CD4-positive, alpha-beta memory T cell (primary cell): ENCODE data around the gene PANX1. TPM values are rescaled to one million over a fixed set of nuclear protein-coding genes. Genes with fewer than 3 reads are reported as not detected.

Experiments
- CTCF ChIA-PET: fragments of 350-600 bp; sonication (Branson Sonifier 250); formaldehyde crosslinking; loops from one replicate; lab custom pipeline; 2021; ENCODE audit warnings: inconsistent platforms; ENCODE audit not compliant: partially characterized antibody; lab: Charles Lee
- POLR2A ChIA-PET: fragments of 350-600 bp; sonication (Branson Sonifier 250); formaldehyde crosslinking; loops from one replicate; lab custom pipeline; 2021; ENCODE audit not compliant: partially characterized antibody; lab: Charles Lee
- DNase-seq, 5 donors: peaks; one replicate each; pipeline versions ENCODE4 v3.0.0 to v3.0.0-alpha.2; 2020 to 2022; ENCODE audit warnings: mixed read lengths in 1 of 5
- H3K27ac ChIP-seq: one replicate; pipeline ENCODE4 v1.7.0; 2013; ENCODE audit warnings: low read depth, low read length
- H3K27me3 ChIP-seq: 2 replicates; pipeline ENCODE4 v1.7.0; 2013; ENCODE audit warnings: mild to moderate bottlenecking, low read length, moderate library complexity; ENCODE audit not compliant: insufficient read depth
- H3K36me3 ChIP-seq: 2 replicates; pipeline ENCODE4 v1.7.0; 2013; ENCODE audit warnings: mild to moderate bottlenecking, low read length, moderate library complexity; ENCODE audit not compliant: insufficient read depth
- H3K4me1 ChIP-seq: 2 replicates; pipeline ENCODE4 v1.7.0; 2013; ENCODE audit warnings: mild to moderate bottlenecking, low read length, moderate library complexity; ENCODE audit not compliant: insufficient read depth
- H3K4me3 ChIP-seq, 2 donors: one replicate each; pipeline ENCODE4 v1.7.0; 2013; ENCODE audit warnings: low read length in 2 of 2, mild to moderate bottlenecking in 1 of 2
- H3K9me3 ChIP-seq, 2 donors: one replicate each; pipeline ENCODE4 v1.7.0; 2013; ENCODE audit warnings: low read length in 2 of 2, control low read depth in 1 of 2; ENCODE audit not compliant: control insufficient read depth in 1 of 2
- H3K27ac Mint-ChIP-seq, 7 donors: one replicate each; pipeline ENCODE4 v1.8.0; 2020 to 2021; ENCODE audit warnings: mixed read lengths in 7 of 7, mild to moderate bottlenecking in 6 of 7, inconsistent platforms in 3 of 7, moderate library complexity in 3 of 7
- H3K27me3 Mint-ChIP-seq, 2 donors: one replicate each; pipeline ENCODE4 v1.8.0; 2020 to 2021; ENCODE audit warnings: mixed read lengths in 2 of 2
- H3K36me3 Mint-ChIP-seq, 2 donors: one replicate each; pipeline ENCODE4 v1.8.0; 2020 to 2021; ENCODE audit warnings: mixed read lengths in 2 of 2, inconsistent platforms in 1 of 2, mild to moderate bottlenecking in 1 of 2
- H3K4me1 Mint-ChIP-seq, 4 donors: one replicate each; pipeline ENCODE4 v1.8.0; 2020 to 2021; ENCODE audit warnings: mixed read lengths in 4 of 4, mild to moderate bottlenecking in 1 of 4
- H3K4me3 Mint-ChIP-seq, 8 donors: one replicate each; pipeline ENCODE4 v1.8.0; 2020 to 2021; ENCODE audit warnings: mixed read lengths in 8 of 8, mild to moderate bottlenecking in 7 of 8, moderate library complexity in 6 of 8, inconsistent platforms in 3 of 8
- H3K9me3 Mint-ChIP-seq, 8 donors: one replicate each; pipeline ENCODE4 v1.8.0; 2020 to 2021; ENCODE audit warnings: mixed read lengths in 8 of 8, mild to moderate bottlenecking in 5 of 8, inconsistent platforms in 3 of 8, moderate library complexity in 1 of 8
- intact Hi-C: fragments of 100-400 bp; cut with micrococcal nuclease; formaldehyde crosslinking; loops from one replicate; pipeline ENCODE4 v1.15.1; 2023
- polyA plus RNA-seq, 2 donors: library from polyadenylated mRNA; unstranded; fragments of 300-500 nt; fragmentation: Illumina TruSeq; gene quantifications; one replicate each; pipeline ENCODE4 v1.2.3, GENCODE V29; 2021
- total RNA-seq, 2 experiments: library from RNA; stranded (reverse); gene quantifications; one replicate each; pipeline ENCODE4 v1.2.3, GENCODE V29; 2021

Gene PANX1
- total and polyA plus RNA-seq, 4 experiments from 2014 or later = 7.6 to 9.5 (median 8.7) TPM

DNA sequence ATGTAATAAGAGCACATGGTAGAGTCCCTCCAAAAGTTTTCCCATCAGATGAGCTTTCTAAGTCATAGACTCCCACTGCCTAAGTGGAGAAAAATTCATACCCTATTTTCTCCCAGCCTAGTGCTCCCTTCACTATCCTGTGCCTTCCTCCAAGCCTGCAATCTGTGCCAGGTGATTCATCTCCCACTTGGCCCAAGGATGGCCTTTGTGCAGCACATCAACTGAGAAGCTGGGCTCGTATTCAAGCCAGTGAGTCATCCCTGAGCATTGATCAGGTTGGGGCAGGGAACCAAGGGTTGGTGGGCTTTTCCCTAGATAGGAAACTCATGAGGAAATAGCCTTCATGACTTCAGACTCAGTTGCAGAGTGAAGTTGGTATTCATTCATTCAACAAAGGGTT lies 64.6 kb downstream of the PANX1 start:
- Histone ChIP-seq H3K4me1 (no peaks in the 10 kb centered on the region), H3K27me3 (no peaks in the 10 kb centered on the region), H3K9me3 (no peaks in the 10 kb centered on the region), H3K27ac (no peak overlapping the region), H3K36me3 (no peaks in the 10 kb centered on the region), H3K4me3 (no peak overlapping the region)
- POLR2A ChIA-PET = no interaction called here
- H3K4me1 Mint-ChIP-seq = no peaks in the 10 kb centered on the region
- intact Hi-C loops = no loop called here
- CTCF ChIA-PET = no interaction called here
- H3K9me3 Mint-ChIP-seq = peaks cover 0 to 9% (median 4%) of the 10 kb centered on the region in 8 donors
- H3K27ac Mint-ChIP-seq = no peak overlapping the region
- no peaks in the 10 kb centered on the region for H3K27me3 Mint-ChIP-seq
- H3K4me3 Mint-ChIP-seq = no peak overlapping the region
- no peaks in the 10 kb centered on the region for H3K36me3 Mint-ChIP-seq
- no peak for DNase-seq

DNA sequence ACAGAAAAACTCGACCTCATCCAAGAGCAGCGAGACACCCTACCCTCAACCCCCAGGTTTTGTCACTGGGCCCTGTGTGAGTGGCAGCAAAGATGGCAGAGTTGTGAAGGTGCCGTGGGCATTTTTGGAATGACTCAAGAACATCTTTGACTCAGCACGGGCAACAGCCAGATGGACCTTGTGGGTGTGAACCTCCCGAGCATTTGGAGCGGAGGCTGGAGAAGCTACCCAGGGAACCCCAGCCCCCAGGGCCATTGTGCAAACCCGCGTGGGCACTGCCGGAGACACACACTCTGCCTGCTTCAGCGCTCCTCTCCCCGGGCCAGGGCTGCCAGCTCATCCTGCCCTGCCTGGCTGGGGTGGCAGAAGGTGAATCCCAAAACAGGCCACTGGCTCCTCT lies 66.1 kb downstream of the PANX1 start:
- Mint-ChIP-seq H3K4me1 (no peaks in the 10 kb centered on the region), H3K4me3 (no peak overlapping the region), H3K36me3 (no peaks in the 10 kb centered on the region), H3K27me3 (no peaks in the 10 kb centered on the region), H3K9me3 (peaks cover 0 to 9% (median 0%) of the 10 kb centered on the region in 8 donors), H3K27ac (peak overlapping the region in 1 of 7 donors; percentile 7)
- DNase-seq = no peak
- CTCF ChIA-PET = no interaction called here
- POLR2A ChIA-PET = no interaction called here
- Histone ChIP-seq H3K9me3 (no peaks in the 10 kb centered on the region), H3K27me3 (no peaks in the 10 kb centered on the region), H3K36me3 (no peaks in the 10 kb centered on the region), H3K4me1 (no peaks in the 10 kb centered on the region), H3K27ac (no peak overlapping the region), H3K4me3 (no peak overlapping the region)
- intact Hi-C loops = no loop called here

DNA sequence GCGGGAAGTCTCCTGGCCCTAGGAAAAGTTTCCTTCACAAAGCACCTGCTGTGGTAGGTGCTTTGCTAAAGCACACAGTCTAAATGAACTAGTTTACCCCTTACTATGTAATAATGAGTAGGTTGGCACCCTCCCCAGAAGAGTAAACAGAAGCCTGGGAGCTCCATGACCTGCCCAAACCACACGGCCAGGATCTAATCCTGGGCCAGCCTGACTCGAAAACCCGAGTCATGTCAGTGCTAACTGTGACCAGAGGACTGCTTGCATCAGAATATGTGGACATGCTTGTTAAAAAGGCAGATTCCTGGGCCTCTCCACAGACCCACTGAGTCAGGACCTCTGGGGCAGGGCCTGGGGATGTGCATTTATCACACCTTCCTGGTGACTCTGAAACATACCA lies 67.7 kb downstream of the PANX1 start:
- Mint-ChIP-seq H3K9me3 (peaks cover 0 to 2% (median 0%) of the 10 kb centered on the region in 8 donors), H3K36me3 (no peaks in the 10 kb centered on the region), H3K27me3 (peaks cover 2 to 3% of the 10 kb centered on the region in 2 donors), H3K4me3 (no peak overlapping the region), H3K27ac (no peak overlapping the region), H3K4me1 (no peaks in the 10 kb centered on the region)
- Histone ChIP-seq H3K27me3 (no peaks in the 10 kb centered on the region), H3K4me1 (no peaks in the 10 kb centered on the region), H3K36me3 (no peaks in the 10 kb centered on the region), H3K9me3 (no peaks in the 10 kb centered on the region), H3K4me3 (no peak overlapping the region), H3K27ac (no peak overlapping the region)
- DNase-seq = no peak
- ChIA-PET POLR2A (no interaction called here), CTCF (no interaction called here)
- intact Hi-C loops = no loop called here

DNA sequence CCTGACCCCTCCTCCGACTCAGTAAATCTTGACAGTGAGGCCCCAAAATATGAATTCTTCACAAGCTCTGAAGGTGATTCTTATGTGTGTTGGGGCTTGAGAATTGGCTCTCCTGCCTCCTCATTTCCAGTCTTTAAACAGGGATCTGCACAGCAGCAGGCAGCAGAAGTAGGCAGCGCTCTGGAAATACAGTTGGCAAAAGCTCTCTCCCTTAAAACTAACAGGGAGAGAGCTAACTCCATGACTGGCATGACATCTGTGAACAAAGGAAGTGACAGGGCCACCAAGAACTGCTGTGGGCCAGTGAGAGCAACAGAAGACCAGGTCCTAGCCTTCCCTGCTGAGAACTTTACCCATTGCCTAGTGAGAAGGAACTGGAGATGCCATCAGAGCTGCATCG lies 70.1 kb downstream of the PANX1 start:
- H3K4me3 ChIP-seq = no peak overlapping the region
- no peak overlapping the region for H3K4me3 Mint-ChIP-seq
- H3K9me3 ChIP-seq = no peaks in the 10 kb centered on the region
- H3K27ac Mint-ChIP-seq = no peak overlapping the region
- H3K27ac ChIP-seq = no peak overlapping the region
- POLR2A ChIA-PET = no interaction called here
- DNase-seq = no peak
- H3K4me1 ChIP-seq = no peaks in the 10 kb centered on the region
- H3K36me3 Mint-ChIP-seq = no peaks in the 10 kb centered on the region
- intact Hi-C loops = no loop called here
- CTCF ChIA-PET = no interaction called here
- peaks cover 5% of the 10 kb centered on the region in 2 donors for H3K27me3 Mint-ChIP-seq
- H3K4me1 Mint-ChIP-seq = no peaks in the 10 kb centered on the region
- peaks cover 0 to 6% (median 0%) of the 10 kb centered on the region in 8 donors for H3K9me3 Mint-ChIP-seq
- no peaks in the 10 kb centered on the region for H3K27me3 ChIP-seq
- no peaks in the 10 kb centered on the region for H3K36me3 ChIP-seq

DNA sequence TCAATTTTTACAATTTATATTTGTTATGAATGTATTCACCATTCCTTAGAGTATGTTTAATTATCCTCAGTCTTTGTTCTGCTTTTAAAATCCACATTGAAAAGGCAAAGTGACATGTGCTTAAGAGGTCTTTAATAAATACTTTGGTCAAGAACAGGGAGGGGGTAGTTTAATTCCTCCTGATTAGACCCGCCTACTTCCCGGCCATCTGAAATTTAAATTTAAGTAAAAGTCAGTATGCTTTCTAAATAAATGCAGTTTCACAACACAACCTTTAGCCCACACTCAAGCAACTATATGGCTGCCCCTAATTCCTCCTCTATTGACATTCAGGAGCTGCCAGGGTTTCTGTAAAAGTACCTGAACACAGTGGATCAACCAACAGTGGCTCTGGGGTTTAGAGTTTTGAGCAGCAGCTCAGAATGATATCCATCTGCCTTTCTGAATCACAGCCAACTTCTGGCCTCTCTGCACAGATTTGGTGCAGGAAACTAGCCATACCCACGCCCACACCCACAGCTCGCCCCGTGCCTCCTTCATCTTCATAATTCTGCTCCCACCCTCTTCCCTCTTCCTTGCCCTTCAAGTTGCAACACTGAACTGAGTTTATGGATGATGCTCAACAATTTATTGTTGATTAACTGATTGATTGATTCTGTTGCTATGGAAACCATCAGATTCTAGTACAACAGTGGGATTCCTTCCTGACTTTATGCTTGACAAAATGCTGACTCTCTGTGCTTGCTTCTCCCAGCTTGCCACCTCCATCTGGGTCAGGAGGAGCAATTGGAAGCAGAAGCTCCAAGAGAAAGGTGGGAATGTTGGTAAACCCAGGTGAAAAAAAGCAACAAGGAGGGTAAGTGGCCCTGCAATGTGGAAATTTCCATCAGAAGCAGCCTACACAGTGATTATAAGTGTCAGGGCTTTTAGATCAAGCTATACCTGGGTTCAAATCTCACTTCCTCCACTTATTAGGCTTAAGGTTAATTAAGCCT lies 70.8 kb downstream of the PANX1 start:
- no peaks in the 10 kb centered on the region for H3K27me3 ChIP-seq

DNA sequence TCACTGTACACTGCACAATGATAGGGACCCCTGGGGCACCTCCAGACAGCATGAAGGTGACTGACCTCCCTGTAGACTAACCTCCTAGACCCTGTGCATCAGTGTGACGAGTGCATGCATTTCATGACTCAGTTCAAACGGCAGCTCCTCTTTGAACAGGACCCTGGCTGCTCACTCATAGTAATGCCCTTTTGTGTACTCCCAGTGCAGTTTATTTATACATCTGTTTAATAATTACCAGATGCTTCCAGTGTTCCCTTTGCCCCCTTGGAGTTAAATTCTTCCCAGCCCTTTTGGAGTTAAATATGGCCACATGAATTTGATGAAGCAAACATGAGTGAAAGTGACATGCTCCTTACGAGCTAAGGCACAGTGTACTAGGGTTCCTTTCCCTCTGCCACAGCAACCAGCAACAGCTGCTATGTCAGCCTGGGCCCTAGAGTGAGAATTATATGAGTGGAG lies 72.4 kb downstream of the PANX1 start:
- no peaks in the 10 kb centered on the region for H3K4me1 Mint-ChIP-seq
- H3K27ac Mint-ChIP-seq = no peak overlapping the region
- H3K36me3 ChIP-seq = no peaks in the 10 kb centered on the region
- intact Hi-C loops = no loop called here
- DNase-seq = no peak
- peaks cover 5% of the 10 kb centered on the region in 2 donors for H3K27me3 Mint-ChIP-seq
- H3K9me3 Mint-ChIP-seq = peaks cover 0 to 6% (median 0%) of the 10 kb centered on the region in 8 donors
- H3K27ac ChIP-seq = no peak overlapping the region
- ChIA-PET POLR2A (no interaction called here), CTCF (interaction anchor here (1.2 kb wide), 1 partner anchor 28 kb away, joined by 3 read pairs; no protein-coding TSS in a partner anchor)
- no peaks in the 10 kb centered on the region for H3K9me3 ChIP-seq
- no peaks in the 10 kb centered on the region for H3K27me3 ChIP-seq
- no peak overlapping the region for H3K4me3 ChIP-seq
- no peaks in the 10 kb centered on the region for H3K4me1 ChIP-seq
- H3K4me3 Mint-ChIP-seq = no peak overlapping the region
- no peaks in the 10 kb centered on the region for H3K36me3 Mint-ChIP-seq

More for the DNA sequence above, 70.8 kb downstream of the PANX1 start:
- Mint-ChIP-seq H3K27ac (no peak overlapping the region), H3K4me1 (no peaks in the 10 kb centered on the region), H3K9me3 (peaks cover 0 to 6% (median 0%) of the 10 kb centered on the region in 8 donors), H3K36me3 (no peaks in the 10 kb centered on the region), H3K27me3 (peaks cover 5% of the 10 kb centered on the region in 2 donors), H3K4me3 (no peak overlapping the region)
- POLR2A ChIA-PET = no interaction called here
- no peaks in the 10 kb centered on the region for H3K4me1 ChIP-seq
- H3K27ac ChIP-seq = no peak overlapping the region
- H3K9me3 ChIP-seq = no peaks in the 10 kb centered on the region
- intact Hi-C loops = no loop called here
- CTCF ChIA-PET = no interaction called here
- H3K4me3 ChIP-seq = no peak overlapping the region
- no peak for DNase-seq
- H3K36me3 ChIP-seq = no peaks in the 10 kb centered on the region

DNA sequence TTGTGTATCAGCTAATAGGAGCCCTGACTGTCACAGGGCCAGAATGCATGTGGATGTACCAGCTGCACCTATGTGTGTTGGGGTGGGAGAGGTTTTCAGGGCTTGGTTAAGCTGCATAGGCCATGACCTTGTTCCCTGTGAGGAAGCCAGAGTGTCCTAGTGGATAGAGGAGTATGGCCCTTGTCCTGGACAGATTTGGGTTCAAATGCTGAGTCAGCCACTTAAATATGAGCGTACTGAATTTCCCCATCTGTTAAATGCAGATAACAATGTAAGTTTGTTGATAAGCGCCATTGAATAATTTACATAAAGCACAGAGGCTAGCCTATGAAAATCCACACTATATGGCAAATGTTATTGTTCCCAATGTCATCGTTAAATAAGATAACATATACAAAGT lies 74.4 kb downstream of the PANX1 start:
- H3K27me3 ChIP-seq = no peaks in the 10 kb centered on the region
- no peak overlapping the region for H3K27ac ChIP-seq
- Mint-ChIP-seq H3K36me3 (no peaks in the 10 kb centered on the region), H3K9me3 (peaks cover 0 to 7% (median 2%) of the 10 kb centered on the region in 8 donors), H3K27ac (no peak overlapping the region), H3K4me1 (no peaks in the 10 kb centered on the region), H3K4me3 (no peak overlapping the region), H3K27me3 (peaks cover 6 to 7% of the 10 kb centered on the region in 2 donors)
- ChIA-PET CTCF (no interaction called here), POLR2A (no interaction called here)
- H3K36me3 ChIP-seq = no peaks in the 10 kb centered on the region
- intact Hi-C loops = no loop called here
- H3K9me3 ChIP-seq = no peaks in the 10 kb centered on the region
- no peaks in the 10 kb centered on the region for H3K4me1 ChIP-seq
- no peak for DNase-seq
- no peak overlapping the region for H3K4me3 ChIP-seq
